HG03060 (cell line): ENCODE measurements around the gene PPP1R36.
"Not testable (repeated sequence)": the region's sequence is repeated elsewhere in the genome, so short reads cannot be mapped to it uniquely, and the experiment has no call there.

Experiments
- ATAC-seq: cut with Tn5 transposase; IDR thresholded peaks from one replicate; pipeline ENCODE4 v1.9.1; 2021; ENCODE audit warnings: low read depth, moderate number of reproducible peaks; ENCODE audit not compliant: unreplicated experiment

The PPP1R36 gene

DNA sequence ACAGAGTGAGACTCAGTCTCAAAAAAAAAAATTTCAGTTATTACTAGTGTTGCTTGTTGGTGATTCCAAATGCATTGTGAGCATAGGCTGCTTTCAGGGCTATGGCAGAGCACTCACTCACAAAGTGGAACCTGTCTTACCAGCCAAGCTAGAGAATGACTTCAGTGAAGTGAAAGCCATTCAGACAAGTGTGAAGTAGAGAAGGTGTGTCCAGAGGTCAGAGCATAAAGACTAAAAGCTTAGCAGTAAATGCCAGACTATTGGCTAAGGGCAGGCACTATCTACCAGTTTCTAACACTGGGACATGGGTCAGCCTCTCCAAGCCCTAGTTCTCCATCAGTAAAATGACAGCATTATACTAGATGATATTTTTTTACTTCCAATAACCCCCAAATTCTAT, 12.7 kb downstream of the PPP1R36 start:
- ATAC-seq: no peak

DNA sequence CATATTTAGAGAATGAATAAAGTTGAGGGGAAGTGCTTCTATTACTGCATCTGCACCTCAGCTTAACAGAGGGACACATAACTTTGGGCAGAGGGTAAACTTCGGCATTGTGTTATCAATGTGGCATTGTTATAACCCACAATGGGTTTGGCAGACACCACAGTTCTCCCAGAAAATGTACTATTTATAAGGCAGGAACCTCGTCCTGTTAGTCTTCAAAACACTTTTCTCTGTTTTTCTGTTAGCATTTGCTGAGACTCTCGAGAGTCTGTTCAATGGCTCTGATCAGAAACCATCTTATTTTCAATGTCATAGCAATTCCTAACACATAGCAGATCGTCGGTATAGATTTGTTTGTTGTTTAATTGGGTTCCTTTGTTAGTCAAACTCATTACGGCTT, 13.9 kb downstream of the PPP1R36 start:
- no peak for ATAC-seq

DNA sequence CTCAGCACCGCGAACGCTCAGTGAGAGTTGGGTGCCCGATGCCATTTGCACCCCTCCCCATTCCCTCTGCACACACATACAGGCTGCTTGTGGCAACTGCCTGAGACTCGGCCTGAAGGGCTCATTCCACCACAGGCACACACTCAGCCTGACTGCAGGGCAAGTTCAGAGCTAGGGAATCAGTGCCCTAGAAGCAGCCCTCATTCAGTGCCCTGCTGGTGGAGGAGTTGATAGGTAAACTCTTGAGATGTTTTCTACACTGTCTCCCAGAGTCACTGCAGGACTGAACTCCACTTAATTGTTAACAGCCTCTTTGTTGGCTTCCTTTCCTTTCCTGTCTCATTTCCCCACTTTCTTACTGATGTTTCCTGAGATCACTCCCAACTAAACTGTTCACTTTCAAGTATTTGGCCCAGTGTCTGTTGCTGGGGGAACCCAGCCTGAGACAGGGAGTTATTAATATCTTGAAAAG, 16.9 kb downstream of the PPP1R36 start:
- no peak for ATAC-seq

- ATAC-seq: no peak
Observed at GRCh38 chr14:64569138-64569631, 19.4 kb downstream of the PPP1R36 start.

- not testable (repeated sequence) for ATAC-seq
Observed at GRCh38 chr14:64569646-64570045, 19.9 kb downstream of the PPP1R36 start.

DNA sequence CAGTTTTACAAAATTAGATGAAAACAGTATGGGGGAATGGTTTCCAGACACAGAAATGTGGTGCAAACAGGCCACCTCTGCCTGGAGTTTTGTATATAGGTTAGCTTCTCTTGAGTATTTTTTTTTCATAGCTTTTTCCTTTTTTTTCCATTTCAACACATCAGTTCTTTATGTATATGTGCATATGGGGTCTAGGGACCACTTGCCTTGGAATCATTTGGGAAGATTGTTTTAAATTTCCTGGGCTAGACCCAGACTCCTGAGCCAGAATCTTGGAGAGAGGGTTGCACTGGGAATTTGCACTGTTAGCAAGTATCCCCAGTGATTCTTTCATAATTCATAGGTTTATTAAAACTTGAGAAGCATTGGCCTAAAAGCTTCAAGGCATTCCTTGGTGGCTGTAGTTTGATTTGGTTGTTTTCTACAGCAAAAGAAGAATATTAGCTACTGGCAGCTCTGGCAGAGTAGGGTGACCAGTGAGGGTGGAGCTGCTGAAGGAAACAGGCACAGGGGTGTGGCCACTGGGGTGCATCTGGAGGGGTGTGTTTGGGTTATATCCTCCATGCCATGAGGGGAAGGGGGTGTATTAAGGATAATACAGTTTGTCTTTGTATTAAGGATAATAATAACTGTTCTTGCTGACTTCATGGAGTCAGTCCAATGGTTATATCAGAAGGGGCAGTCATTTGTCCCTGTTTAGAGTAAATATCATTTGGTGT, 22.8 kb downstream of the PPP1R36 start:
- ATAC-seq: no peak

GRCh38 chr14:64573109-64573508, 23.3 kb downstream of the PPP1R36 start:
- ATAC-seq: no peak

GRCh38 chr14:64574371-64575107, 24.8 kb downstream of the PPP1R36 start:
- no peak for ATAC-seq

GRCh38 chr14:64577211-64577610, 27.4 kb downstream of the PPP1R36 start:
- no peak for ATAC-seq

DNA sequence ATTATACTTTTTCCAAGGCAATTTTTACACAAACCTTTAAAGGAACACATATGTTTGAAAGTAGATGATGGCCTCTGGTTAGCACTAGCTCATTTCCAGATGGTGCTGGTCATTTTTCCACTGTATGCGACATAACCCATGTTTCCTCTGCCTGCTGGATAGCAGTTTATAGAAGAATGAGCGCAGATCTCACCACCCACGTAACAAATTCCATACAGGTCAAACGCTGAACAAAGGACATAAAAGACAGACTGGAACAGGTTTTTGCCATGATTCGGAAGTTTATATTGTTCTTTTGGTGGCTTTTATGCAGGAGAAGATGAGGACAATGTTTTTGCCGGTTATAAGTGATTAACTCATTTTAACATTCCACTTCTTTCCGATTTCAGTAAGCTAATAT, 30.7 kb downstream of the PPP1R36 start:
- no peak for ATAC-seq

- no peak for ATAC-seq
Observed at GRCh38 chr14:64581363-64581762, 31.6 kb downstream of the PPP1R36 start.

- ATAC-seq: no peak
Observed at GRCh38 chr14:64581817-64582216, 32.1 kb downstream of the PPP1R36 start.

GRCh38 chr14:64584190-64584589, 34.4 kb downstream of the PPP1R36 start:
- no peak for ATAC-seq

GRCh38 chr14:64591809-64592208, 42.0 kb downstream of the PPP1R36 start:
- ATAC-seq: no peak

- no peak for ATAC-seq
Observed at GRCh38 chr14:64594438-64594837, 44.7 kb downstream of the PPP1R36 start.

DNA sequence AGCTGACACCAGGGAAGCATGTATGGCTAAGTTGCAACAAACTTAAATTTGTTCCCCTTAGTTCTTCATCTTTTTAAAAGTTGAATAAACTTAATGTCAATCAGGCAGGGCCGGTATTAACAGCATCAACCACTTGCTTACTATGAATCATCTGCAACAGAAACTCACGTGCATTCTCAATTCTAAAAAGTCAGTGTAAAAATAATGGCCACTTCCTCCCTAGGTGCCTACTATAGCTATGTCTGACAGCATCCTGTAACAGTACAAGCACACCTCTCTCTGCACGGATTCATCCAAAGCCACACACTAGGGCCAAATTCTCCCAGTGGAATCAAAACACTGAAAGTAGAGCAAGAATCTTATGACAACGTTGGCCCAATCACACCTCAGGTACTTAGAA, 48.6 kb downstream of the PPP1R36 start:
- no peak for ATAC-seq

- no peak for ATAC-seq
Observed at GRCh38 chr14:64601571-64601970, 51.8 kb downstream of the PPP1R36 start.

DNA sequence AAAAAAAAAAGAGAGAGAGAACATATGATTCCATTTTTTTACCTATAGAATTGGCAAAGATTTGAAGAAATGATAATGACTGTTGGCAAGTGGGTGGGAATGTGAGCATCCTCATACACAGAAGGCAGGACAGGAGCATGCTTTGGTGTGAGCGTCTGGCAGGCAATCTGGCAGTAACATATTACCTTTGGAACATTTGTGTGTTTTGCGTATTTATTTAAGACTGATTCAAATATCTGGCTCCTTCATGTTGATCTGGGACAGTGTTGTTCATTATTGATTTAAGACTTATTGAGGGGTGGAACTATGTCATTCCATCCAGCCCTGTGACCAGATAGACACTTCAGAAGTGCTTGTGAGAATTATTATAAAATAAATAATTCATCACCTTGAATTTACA, 53.1 kb downstream of the PPP1R36 start:
- ATAC-seq: no peak

DNA sequence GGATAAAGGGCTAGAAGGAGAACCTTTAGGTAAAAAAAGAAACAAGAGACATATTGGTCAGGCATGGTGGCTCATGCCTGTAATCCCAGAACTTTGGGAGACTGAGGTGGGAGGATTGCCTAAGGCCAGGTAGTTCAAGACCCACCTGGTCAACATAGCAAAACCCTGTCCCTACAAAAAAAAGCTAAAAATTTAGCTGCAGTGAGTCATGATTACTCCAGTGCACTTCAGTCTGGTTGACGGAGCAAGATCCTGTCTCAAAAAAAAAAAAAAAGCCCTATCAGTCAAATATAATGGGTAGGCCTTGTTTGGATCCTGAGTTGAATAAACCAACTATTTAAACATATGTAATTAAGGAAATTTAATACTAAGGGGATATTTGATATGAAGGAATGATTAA, 54.2 kb downstream of the PPP1R36 start:
- ATAC-seq: no peak

- ATAC-seq: no peak
Observed at GRCh38 chr14:64604881-64605280, 55.1 kb downstream of the PPP1R36 start.

GRCh38 chr14:64605926-64606685, 56.3 kb downstream of the PPP1R36 start:
- ATAC-seq: no peak
